ENCODE results near the gene GPR152.
"Not testable (repeated sequence)": the region's sequence is repeated elsewhere in the genome, so short reads cannot be mapped to it uniquely, and the experiment has no call there.

Gene GPR152

GRCh38 chr11:67489885-67490726 lies 37.6 kb upstream of the GPR152 start:
- in situ Hi-C loops (cut with MboI; ENCODE audit: low sequenced_read_pairs, unreplicated experiment): no loop called here
- TF ChIP-seq, protein P1, sequence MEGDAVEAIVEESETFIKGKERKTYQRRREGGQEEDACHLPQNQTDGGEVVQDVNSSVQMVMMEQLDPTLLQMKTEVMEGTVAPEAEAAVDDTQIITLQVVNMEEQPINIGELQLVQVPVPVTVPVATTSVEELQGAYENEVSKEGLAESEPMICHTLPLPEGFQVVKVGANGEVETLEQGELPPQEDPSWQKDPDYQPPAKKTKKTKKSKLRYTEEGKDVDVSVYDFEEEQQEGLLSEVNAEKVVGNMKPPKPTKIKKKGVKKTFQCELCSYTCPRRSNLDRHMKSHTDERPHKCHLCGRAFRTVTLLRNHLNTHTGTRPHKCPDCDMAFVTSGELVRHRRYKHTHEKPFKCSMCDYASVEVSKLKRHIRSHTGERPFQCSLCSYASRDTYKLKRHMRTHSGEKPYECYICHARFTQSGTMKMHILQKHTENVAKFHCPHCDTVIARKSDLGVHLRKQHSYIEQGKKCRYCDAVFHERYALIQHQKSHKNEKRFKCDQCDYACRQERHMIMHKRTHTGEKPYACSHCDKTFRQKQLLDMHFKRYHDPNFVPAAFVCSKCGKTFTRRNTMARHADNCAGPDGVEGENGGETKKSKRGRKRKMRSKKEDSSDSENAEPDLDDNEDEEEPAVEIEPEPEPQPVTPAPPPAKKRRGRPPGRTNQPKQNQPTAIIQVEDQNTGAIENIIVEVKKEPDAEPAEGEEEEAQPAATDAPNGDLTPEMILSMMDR (IDR thresholded peaks at IDR 0.05; ENCODE audit: borderline replicate concordance, control extremely low read depth, extremely low read depth, insufficient read depth, missing control alignments): no peak
- no peak for DNase-seq (ENCODE audit: low spot score)

DNA sequence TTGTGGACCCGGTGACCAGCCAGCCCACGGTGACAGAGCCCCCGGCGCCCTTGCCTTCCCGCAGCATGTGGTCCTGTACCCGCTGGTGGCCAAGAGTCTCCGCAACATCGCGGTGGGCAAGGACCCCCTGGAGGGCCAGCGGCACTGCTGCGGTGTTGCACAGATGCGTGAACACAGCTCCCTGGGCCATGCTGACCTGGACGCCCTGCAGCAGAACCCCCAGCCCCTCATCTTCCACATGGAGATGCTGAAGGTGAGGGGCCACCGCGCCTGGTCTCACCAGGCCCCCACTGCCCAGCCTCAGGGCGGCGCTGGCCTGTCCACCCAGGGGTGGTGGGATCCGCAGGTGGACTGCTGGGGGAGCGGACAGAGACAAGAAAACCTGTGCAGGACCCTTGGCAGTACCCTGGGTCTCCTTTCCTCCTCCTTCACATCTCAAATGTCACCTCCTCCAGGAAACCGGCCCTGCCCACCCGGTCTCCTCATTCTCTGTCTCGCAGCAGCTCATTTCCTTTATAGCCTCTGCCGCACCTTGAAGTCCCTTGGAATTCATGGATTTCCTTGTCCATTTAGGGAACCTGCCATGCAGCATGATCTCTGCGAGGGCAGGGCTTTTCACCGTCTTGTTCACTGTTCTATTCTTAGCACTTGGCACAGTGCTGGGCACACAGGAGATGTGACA lies 36.8 kb upstream of the GPR152 start:
- no peak for DNase-seq (ENCODE audit: low spot score)
- in situ Hi-C loops (cut with MboI; ENCODE audit: low sequenced_read_pairs, unreplicated experiment): no loop called here
- TF ChIP-seq, protein P1 (IDR thresholded peaks at IDR 0.05; ENCODE audit: borderline replicate concordance, control extremely low read depth, extremely low read depth, insufficient read depth, missing control alignments): no peak

DNA sequence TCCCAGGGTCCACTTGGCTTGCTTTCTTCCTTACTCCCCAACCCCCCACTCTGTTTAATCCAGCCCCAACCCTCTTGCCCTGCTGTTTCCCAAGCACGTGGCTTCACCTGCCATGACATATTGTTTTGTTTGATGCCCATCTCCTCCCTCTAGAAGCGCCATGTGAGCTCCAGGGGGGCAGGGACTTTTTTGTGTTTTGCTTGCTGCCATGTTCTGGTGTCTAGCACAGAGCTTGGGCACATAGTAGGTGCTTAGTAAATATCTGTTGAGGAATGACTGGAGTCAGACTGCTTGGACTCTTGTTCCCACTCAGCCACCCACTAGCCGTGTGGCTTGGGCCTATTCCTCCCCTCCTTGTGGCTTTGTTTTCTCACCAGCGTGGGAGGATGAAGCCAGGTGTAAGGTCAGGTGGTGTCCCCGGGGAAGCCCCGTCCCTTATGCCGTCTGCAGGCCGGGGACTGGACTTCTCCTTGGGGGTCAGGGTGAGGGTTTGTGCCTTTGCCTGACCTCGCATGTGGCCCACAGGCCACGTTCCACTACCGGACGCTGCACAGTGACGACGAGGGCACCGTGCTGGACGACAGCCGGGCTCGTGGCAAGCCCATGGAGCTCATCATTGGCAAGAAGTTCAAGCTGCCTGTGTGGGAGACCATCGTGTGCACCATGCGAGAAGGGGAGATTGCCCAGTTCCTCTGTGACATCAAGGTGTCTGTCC lies 34.1 kb upstream of the GPR152 start:
- TF ChIP-seq, protein P1 (IDR thresholded peaks at IDR 0.05; ENCODE audit: borderline replicate concordance, control extremely low read depth, extremely low read depth, insufficient read depth, missing control alignments): no peak
- peak; percentile 85 for DNase-seq (ENCODE audit: low spot score)
- in situ Hi-C loops (cut with MboI; ENCODE audit: low sequenced_read_pairs, unreplicated experiment): no loop called here

- DNase-seq (ENCODE audit: low spot score): peak; percentile 67
- in situ Hi-C loops (cut with MboI; ENCODE audit: low sequenced_read_pairs, unreplicated experiment): not testable (repeated sequence)
These were observed 33.4 kb upstream of the GPR152 start for GRCh38 chr11:67485873-67486361.

DNA sequence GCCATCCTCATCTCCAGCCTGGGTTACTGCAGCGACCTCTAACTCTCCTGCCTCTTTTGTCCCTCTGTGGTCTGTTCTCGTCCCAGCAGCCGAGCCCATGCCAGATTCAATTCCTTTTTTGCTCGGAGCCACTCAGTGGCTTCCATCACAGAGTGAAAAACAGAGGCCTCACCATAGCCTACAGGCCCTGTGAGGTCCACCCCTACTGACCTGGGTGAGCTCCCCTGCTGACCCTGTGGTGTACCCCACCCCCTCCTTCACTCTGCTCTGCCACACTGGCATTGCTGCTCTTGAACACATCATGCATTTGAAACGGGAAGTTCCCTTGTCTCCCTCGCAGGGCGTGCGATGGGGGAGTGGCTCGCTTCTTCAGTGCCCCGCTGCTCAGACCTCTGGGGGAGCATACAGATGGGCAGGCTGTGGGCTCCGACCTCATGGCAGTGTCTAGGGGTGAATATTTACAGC lies 32.4 kb upstream of the GPR152 start:
- TF ChIP-seq, protein P1 (IDR thresholded peaks at IDR 0.05; ENCODE audit: borderline replicate concordance, control extremely low read depth, extremely low read depth, insufficient read depth, missing control alignments): peak; percentile 10
- in situ Hi-C loops (cut with MboI; ENCODE audit: low sequenced_read_pairs, unreplicated experiment): no loop called here
- DNase-seq (ENCODE audit: low spot score): no peak

GRCh38 chr11:67483831-67484665 lies 31.5 kb upstream of the GPR152 start:
- TF ChIP-seq, protein P1 (IDR thresholded peaks at IDR 0.05; ENCODE audit: borderline replicate concordance, control extremely low read depth, extremely low read depth, insufficient read depth, missing control alignments): no peak
- DNase-seq (ENCODE audit: low spot score): peak; percentile 61
- in situ Hi-C loops (cut with MboI; ENCODE audit: low sequenced_read_pairs, unreplicated experiment): no loop called here
